Amygdala (tissue), 56 donors: Measurements from ENCODE around the gene C19orf53.
"Not testable (repeated sequence)": the region's sequence is repeated elsewhere in the genome, so short reads cannot be mapped to it uniquely, and the experiment has no call there.

Source experiments
- DNase-seq, 56 donors: peaks; one replicate each; lab custom pipeline; 2025; lab: John Stamatoyannopoulos, UW

C19orf53 gene

GRCh38 chr19:13774217-13775191 is at the start of gene C19orf53:
C19orf53 (plus strand) TSS chr19:13774456; CDS start chr19:13774478, 22 bp downstream.
- peak; percentile 44 to 97 (median 86) for DNase-seq

- no peak for DNase-seq
Measured at GRCh38 chr19:13726323-13726722, 47.9 kb upstream of the C19orf53 start.

- DNase-seq, result no peak
Measured at GRCh38 chr19:13727798-13728197, 46.5 kb upstream of the C19orf53 start.

- DNase-seq, result no peak
Measured at GRCh38 chr19:13729859-13730258, 44.4 kb upstream of the C19orf53 start.

- peak; percentile 71 to 99 (median 92) for DNase-seq
Measured at GRCh38 chr19:13731147-13731964, 42.9 kb upstream of the C19orf53 start.

- DNase-seq, result no peak
Measured at GRCh38 chr19:13732337-13732736, 41.9 kb upstream of the C19orf53 start.

- no peak for DNase-seq
Measured at GRCh38 chr19:13734751-13735150, 39.5 kb upstream of the C19orf53 start.

- DNase-seq, result no peak
Measured at GRCh38 chr19:13738073-13738472, 36.2 kb upstream of the C19orf53 start.

- DNase-seq, result no peak
Measured at GRCh38 chr19:13741893-13742292, 32.4 kb upstream of the C19orf53 start.

GRCh38 chr19:13742756-13743155 is 31.5 kb upstream of the C19orf53 start:
- no peak for DNase-seq

- no peak for DNase-seq
Measured at GRCh38 chr19:13744174-13744573, 30.1 kb upstream of the C19orf53 start.

- DNase-seq, result no peak
Measured at GRCh38 chr19:13747098-13747453, 27.2 kb upstream of the C19orf53 start.

GRCh38 chr19:13748169-13748828 is 26.0 kb upstream of the C19orf53 start:
- DNase-seq, result peak in 4 of 56 donors; percentile 5 to 28 (median 17)

- DNase-seq, result no peak
Measured at GRCh38 chr19:13751436-13751835, 22.8 kb upstream of the C19orf53 start.

GRCh38 chr19:13753622-13754021 is 20.6 kb upstream of the C19orf53 start:
- DNase-seq, result not testable (repeated sequence)

GRCh38 chr19:13756210-13756609 is 18.0 kb upstream of the C19orf53 start:
- no peak for DNase-seq

- DNase-seq, result no peak
Measured at GRCh38 chr19:13757805-13758772, 16.2 kb upstream of the C19orf53 start.

GRCh38 chr19:13758795-13759194 is 15.5 kb upstream of the C19orf53 start:
- DNase-seq, result no peak

- DNase-seq, result no peak
Measured at GRCh38 chr19:13761423-13761822, 12.8 kb upstream of the C19orf53 start.
